MM.1S (cell line): ENCODE data around the gene CNIH3.

ENCODE experiments used
- DNase-seq: peaks from one replicate; pipeline ENCODE4 v3.0.0-alpha.2; 2015
- H2AFZ ChIP-seq: fragments of 300-600 bp; sonication (generic); 2 replicates; pipeline ENCODE4 v1.6.0; 2016; ENCODE audit warnings: antibody characterized with exemption, low read length
- H3F3A ChIP-seq: fragments of 300-600 bp; sonication (generic); 2 replicates; pipeline ENCODE4 v1.6.1; 2016; ENCODE audit warnings: mild to moderate bottlenecking, antibody characterized with exemption, low read length, moderate library complexity, mixed read lengths; ENCODE audit not compliant: insufficient read depth
- H3K27ac ChIP-seq: fragments of 300-600 bp; sonication (generic); 2 replicates; pipeline ENCODE4 v1.5.1; 2016; ENCODE audit warnings: mild to moderate bottlenecking, low read length
- H3K27me3 ChIP-seq: fragments of 300-600 bp; sonication (generic); replicated peaks from 2 replicates; pipeline ENCODE4 v1.6.0; 2016; ENCODE audit warnings: low read length; ENCODE audit not compliant: insufficient read depth
- H3K36me3 ChIP-seq: fragments of 300-600 bp; sonication (generic); replicated peaks from 2 replicates; pipeline ENCODE4 v1.6.1; 2016; ENCODE audit warnings: mild to moderate bottlenecking, low read length, mixed read lengths; ENCODE audit not compliant: insufficient read depth
- H3K4me1 ChIP-seq: fragments of 300-600 bp; sonication (generic); 2 replicates; pipeline ENCODE4 v1.6.1; 2016; ENCODE audit warnings: low read length, mixed read lengths
- H3K4me2 ChIP-seq: fragments of 300-600 bp; sonication (generic); 2 replicates; pipeline ENCODE4 v1.6.0; 2016; ENCODE audit warnings: low read depth, low read length
- H3K4me3 ChIP-seq: fragments of 300-600 bp; sonication (generic); 2 replicates; pipeline ENCODE4 v1.5.1; 2016; ENCODE audit warnings: low read length, mixed read lengths
- H3K79me2 ChIP-seq: fragments of 300-600 bp; sonication (generic); 2 replicates; pipeline ENCODE4 v1.6.1; 2016; ENCODE audit warnings: mixed run types, low read length, mixed read lengths
- H3K9ac ChIP-seq: fragments of 300-600 bp; sonication (generic); 2 replicates; pipeline ENCODE4 v1.6.1; 2016; ENCODE audit warnings: low read length, mixed read lengths
- H3K9me2 ChIP-seq: fragments of 300-600 bp; sonication (generic); replicated peaks from 2 replicates; pipeline ENCODE4 v1.6.1; 2016; ENCODE audit warnings: mild to moderate bottlenecking, low read length, mixed read lengths; ENCODE audit not compliant: insufficient read depth
- H3K9me3 ChIP-seq: fragments of 300-600 bp; sonication (generic); replicated peaks from 2 replicates; pipeline ENCODE4 v1.6.1; 2016; ENCODE audit warnings: mild to moderate bottlenecking, low read length, mixed read lengths; ENCODE audit not compliant: insufficient read depth
- H4K20me1 ChIP-seq: fragments of 300-600 bp; sonication (generic); 2 replicates; pipeline ENCODE4 v1.6.1; 2016; ENCODE audit warnings: mild to moderate bottlenecking, low read length, moderate library complexity, mixed read lengths; ENCODE audit not compliant: insufficient read depth
- EZH2 ChIP-seq: fragments of 300-600 bp; sonication (generic); optimal IDR thresholded peaks from 2 replicates; pipeline ENCODE3; 2017; ENCODE audit warnings: low read depth, mild to moderate bottlenecking, antibody characterized with exemption, low read length, mixed read lengths
- EZH2phosphoT487 ChIP-seq: fragments of 300-600 bp; sonication (generic); IDR thresholded peaks from 2 replicates; pipeline ENCODE4 v1.6.1; 2018; ENCODE audit warnings: antibody characterized with exemption, low read length
- TF ChIP-seq, protein P1 (sequence below): fragments of 300-600 bp; sonication (generic); IDR thresholded peaks from 2 replicates; pipeline ENCODE4 v1.5.1; 2016; ENCODE audit warnings: antibody characterized with exemption, low read length, mixed read lengths

The CNIH3 gene

DNA sequence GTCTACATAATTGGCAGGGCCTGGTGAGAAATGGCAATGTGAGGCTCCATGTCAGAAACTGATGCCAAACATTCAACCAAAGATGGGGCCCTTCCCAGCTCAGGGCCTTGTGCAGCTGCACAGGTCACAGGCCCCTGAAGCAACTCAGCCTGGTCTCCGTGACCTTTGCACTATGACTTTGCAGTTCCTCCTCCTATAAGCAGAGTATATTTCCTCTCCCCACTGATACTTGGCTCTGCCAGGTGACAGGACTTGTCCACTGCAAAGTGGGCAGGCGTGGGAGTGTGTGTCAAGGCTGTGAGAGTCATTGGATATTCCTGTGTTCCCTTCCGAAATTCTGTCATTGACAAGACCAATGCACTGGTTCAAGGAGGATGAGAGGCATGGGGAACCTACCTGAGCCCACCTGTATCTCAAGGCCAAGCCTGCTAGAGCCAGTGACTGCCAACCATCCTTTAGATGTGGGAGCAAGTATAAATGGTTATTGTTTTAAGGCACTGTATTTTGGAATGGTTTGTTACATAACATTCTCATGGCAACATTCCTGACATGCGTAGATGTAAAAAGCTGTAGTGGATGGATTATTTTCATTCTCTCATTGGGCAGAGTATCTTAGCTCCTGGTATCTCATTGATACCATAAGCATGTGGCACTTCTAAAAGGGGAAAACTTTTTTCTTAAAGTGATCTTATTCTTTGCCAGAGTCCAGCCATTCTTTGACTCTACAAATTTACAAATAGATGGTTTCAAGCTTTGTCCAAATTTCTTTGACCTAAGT lies 75.2 kb downstream of the CNIH3 start:
- Histone ChIP-seq H3K9me3 (no peaks in the 10 kb centered on the region), H3K4me2 (no peak overlapping the region), H3F3A (no peaks in the 10 kb centered on the region), H3K4me1 (no peaks in the 10 kb centered on the region), H3K36me3 (no peaks in the 10 kb centered on the region), H3K9ac (no peak overlapping the region), H3K79me2 (no peaks in the 10 kb centered on the region), H2AFZ (no peak overlapping the region), H3K27ac (no peak overlapping the region), H3K9me2 (no peaks in the 10 kb centered on the region), H3K27me3 (no peaks in the 10 kb centered on the region), H3K4me3 (no peak overlapping the region), H4K20me1 (no peaks in the 10 kb centered on the region)
- TF ChIP-seq, protein P1, sequence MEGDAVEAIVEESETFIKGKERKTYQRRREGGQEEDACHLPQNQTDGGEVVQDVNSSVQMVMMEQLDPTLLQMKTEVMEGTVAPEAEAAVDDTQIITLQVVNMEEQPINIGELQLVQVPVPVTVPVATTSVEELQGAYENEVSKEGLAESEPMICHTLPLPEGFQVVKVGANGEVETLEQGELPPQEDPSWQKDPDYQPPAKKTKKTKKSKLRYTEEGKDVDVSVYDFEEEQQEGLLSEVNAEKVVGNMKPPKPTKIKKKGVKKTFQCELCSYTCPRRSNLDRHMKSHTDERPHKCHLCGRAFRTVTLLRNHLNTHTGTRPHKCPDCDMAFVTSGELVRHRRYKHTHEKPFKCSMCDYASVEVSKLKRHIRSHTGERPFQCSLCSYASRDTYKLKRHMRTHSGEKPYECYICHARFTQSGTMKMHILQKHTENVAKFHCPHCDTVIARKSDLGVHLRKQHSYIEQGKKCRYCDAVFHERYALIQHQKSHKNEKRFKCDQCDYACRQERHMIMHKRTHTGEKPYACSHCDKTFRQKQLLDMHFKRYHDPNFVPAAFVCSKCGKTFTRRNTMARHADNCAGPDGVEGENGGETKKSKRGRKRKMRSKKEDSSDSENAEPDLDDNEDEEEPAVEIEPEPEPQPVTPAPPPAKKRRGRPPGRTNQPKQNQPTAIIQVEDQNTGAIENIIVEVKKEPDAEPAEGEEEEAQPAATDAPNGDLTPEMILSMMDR: no peak
- TF ChIP-seq EZH2phosphoT487 (no peak), EZH2 (no peak)
- DNase-seq: no peak

DNA sequence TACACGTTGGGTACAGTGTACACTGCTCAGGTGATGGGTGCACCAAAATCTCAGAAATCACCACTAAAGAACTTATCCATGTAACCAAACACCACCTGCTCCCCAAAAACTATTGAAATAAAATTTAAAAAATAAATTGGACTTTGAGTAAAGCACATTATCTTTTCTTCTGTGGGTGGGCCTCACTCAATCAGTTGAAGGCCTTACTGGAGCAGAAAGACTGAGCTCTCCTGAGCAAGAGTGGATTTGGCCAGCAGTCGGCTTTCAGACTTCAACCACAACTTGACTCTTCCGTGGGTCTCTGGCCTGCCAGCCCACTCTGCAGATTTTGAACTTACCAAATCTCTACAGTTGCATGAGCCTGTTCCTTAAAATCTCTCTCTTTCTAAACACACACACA lies 78.9 kb downstream of the CNIH3 start:
- no peak overlapping the region for H2AFZ ChIP-seq
- no peaks in the 10 kb centered on the region for H3K27me3 ChIP-seq
- H3K9ac ChIP-seq: no peak overlapping the region
- H3K4me3 ChIP-seq: no peak overlapping the region
- no peaks in the 10 kb centered on the region for H4K20me1 ChIP-seq
- no peaks in the 10 kb centered on the region for H3F3A ChIP-seq
- no peaks in the 10 kb centered on the region for H3K4me1 ChIP-seq
- DNase-seq: no peak
- no peaks in the 10 kb centered on the region for H3K79me2 ChIP-seq
- H3K9me2 ChIP-seq: no peaks in the 10 kb centered on the region
- no peak overlapping the region for H3K27ac ChIP-seq
- no peaks in the 10 kb centered on the region for H3K36me3 ChIP-seq
- H3K9me3 ChIP-seq: no peaks in the 10 kb centered on the region
- H3K4me2 ChIP-seq: no peak overlapping the region
- TF ChIP-seq EZH2phosphoT487: no peak

DNA sequence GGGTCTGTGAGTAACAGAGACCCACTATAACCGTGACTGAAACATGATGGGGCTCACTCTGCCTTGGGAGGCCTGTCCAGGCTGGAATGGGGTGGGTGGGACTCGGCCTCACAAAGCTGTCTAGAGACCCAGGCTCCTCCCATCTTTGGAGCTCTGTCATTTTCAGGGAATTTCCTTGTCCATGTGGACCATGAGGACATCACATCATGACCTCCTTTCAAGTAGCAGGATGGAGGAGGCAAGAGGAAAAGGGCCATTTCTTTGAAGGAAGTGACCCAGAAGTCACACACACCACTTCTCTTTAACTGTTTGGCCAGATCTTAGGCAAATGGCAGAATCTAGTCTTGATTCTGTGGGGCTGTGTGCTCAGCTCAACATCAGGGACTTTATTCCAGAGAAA lies 79.9 kb downstream of the CNIH3 start:
- no peaks in the 10 kb centered on the region for H3K27me3 ChIP-seq
- no peak overlapping the region for H3K9ac ChIP-seq
- H3F3A ChIP-seq: no peaks in the 10 kb centered on the region
- no peak for TF ChIP-seq EZH2
- TF ChIP-seq, protein P1: no peak
- TF ChIP-seq EZH2phosphoT487: no peak
- no peaks in the 10 kb centered on the region for H3K36me3 ChIP-seq
- no peak overlapping the region for H3K4me3 ChIP-seq
- no peak overlapping the region for H3K27ac ChIP-seq
- H4K20me1 ChIP-seq: no peaks in the 10 kb centered on the region
- no peaks in the 10 kb centered on the region for H3K9me2 ChIP-seq
- H3K79me2 ChIP-seq: no peaks in the 10 kb centered on the region
- no peak for DNase-seq
- H3K4me2 ChIP-seq: no peak overlapping the region
- H3K9me3 ChIP-seq: no peaks in the 10 kb centered on the region
- H2AFZ ChIP-seq: no peak overlapping the region
- no peaks in the 10 kb centered on the region for H3K4me1 ChIP-seq
